DMS53 treated with DMSO at 0.1 percent for 48 hours (cell line): ENCODE results near the gene SYNGR4.

Experiments used
- DNase-seq: peaks from one replicate; lab custom pipeline; 2025; ENCODE audit not compliant: unreplicated experiment; lab: John Stamatoyannopoulos, UW

Gene SYNGR4

GRCh38 chr19:48396016-48396823, 32.1 kb downstream of the SYNGR4 start:
- no peak for DNase-seq

DNA sequence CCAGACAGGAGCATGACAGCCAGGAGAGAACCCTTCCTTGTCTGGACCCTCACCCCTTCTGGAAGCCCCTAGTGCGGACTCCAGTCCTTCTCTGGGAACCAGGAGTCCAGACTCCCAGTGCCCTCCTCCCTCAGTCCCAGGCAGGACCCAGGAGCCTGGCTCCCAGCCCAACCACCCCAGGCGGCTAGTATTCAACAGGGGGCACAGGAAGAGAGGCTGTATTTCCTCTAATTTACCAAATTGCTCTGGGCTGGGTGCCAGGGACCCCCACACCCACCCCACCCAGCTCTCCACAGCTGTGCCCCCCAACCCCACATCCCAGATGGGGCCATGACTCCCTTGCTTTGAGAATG, 32.6 kb downstream of the SYNGR4 start:
- DNase-seq, result no peak

DNA sequence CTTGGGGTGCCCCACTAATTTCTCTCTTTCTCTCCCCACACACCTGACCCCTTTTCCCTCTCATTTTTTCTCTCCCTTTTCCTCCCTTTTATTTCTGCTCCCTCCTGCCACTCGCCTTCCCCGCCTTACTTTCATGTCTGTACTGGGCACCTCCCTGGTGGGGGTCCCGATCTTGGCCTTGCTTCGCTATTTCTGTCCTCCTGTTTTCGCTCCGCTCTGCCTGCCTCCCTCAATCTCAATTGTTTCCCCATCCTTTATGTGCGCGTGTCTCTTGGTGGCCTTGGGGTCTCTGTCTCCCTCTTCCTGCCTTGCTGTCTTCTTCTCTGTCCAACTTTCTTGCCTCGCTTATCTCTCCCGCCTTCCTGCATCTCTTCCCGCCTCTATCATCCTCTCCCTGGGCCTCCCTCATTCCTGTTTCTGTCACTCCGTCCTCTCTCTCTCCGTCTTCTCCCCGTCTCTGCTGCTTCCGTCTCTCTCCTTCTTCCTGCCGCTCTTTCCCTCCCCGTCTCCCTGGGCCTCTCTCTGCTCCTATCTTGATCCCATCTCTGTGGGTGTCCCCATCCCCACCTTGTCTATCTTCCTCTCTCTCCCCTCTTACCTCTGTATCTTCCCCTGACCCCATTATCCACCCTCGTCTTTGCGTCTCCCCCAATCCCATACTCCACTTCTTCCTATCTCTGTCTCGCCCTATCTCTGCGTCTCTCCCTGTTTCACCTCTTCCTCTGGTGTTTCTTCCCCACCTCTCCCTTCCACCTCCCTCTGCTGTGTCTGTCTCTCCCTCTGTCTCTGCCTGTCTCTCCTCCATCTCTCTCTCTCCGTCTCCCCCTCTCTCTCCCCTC, 33.3 kb downstream of the SYNGR4 start:
- DNase-seq, result no peak

- DNase-seq, result peak; percentile 13
Observed at GRCh38 chr19:48398102-48398374, 33.9 kb downstream of the SYNGR4 start.

DNA sequence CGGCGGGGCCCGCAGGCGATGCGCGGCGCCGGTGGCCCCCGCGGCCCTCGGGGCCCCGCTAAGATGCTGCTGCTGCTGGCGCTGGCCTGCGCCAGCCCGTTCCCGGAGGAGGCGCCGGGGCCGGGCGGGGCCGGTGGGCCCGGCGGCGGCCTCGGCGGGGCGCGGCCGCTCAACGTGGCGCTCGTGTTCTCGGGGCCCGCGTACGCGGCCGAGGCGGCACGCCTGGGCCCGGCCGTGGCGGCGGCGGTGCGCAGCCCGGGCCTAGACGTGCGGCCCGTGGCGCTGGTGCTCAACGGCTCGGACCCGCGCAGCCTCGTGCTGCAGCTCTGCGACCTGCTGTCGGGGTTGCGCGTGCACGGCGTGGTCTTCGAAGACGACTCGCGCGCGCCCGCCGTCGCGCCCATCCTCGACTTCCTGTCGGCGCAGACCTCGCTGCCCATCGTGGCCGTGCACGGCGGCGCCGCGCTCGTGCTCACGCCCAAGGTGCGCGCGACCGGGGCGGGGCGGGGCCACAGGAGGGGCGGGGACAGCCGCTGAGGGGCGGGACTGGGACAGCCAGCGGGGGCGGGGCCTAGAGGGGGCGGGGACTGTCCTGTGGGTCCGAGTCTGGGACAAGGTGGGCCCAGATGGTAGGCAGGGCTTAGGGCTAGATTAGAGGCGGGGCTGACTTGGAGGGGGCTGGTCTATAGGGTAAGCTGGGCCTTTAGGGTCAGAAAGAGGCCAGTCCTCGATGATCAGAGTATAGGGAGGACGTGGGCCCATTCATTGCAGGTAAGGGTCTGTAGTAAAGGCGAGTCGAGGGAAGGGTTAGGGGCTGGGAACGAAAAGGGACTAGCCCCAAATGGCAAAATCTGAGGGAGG, 34.4 kb downstream of the SYNGR4 start:
- peak; percentile 68 for DNase-seq

DNA sequence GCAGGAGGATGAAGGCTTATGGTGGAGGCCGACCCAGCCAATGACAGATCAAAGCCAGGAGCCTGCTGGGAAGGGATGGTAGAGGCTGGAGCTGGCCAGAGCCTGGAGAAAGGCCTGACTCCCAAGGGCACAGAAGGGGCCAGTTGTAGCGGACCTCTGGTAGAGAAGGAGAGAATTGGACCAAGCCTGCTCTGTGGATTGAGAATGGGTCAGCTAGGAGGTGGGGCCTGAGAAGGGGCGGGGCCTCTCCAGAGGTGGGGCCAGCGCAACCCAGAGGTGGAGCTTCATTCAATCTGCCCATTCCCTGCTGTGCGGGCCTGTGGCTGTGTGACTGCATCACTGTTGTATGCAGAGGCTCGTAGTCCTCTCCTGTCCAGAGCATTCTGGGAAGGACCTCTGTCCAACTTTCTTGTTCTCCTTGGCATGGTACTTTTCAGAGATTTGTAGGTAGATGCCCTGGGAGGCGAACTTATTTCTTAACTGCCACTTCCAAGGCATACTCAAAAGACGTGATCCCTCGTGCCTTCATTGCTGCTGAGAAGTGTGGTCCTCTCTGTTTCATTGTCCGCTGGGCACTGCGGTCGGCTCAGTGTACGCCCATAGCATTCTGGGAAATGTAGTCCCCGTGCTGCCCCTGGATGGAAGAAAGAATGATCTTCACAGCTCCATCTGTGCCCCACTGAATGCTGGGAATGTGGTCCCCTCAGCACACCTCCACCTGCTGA, 36.0 kb downstream of the SYNGR4 start:
- DNase-seq, result peak; percentile 93

DNA sequence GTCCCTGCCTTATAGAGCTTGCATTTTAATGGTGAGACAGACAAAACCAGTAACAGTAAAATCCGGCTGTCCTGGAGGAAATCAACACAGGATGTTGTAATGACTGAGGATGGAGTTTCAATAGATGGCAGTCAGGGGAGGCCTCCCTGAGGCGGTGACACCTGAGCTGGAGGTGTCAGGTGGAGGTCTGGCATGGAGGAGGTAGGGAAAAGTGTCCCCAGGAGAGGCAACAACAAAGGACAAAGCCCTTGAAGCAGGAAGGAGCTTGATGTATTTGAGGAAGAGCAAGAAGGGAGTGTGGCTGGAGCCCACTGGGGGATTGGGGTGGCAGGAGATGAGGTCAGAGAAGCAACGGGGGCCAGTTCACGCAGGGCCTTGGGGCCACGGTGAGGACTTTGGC, 37.1 kb downstream of the SYNGR4 start:
- DNase-seq, result no peak

- DNase-seq, result peak; percentile 79
Observed at GRCh38 chr19:48403606-48404005, 39.4 kb downstream of the SYNGR4 start.

- no peak for DNase-seq
Observed at GRCh38 chr19:48405010-48405659, 41.0 kb downstream of the SYNGR4 start.

- DNase-seq, result no peak
Observed at GRCh38 chr19:48405850-48406249, 41.7 kb downstream of the SYNGR4 start.

GRCh38 chr19:48413879-48414587, 49.9 kb downstream of the SYNGR4 start:
- DNase-seq, result peak; percentile 18

- DNase-seq, result no peak
Observed at GRCh38 chr19:48415395-48415794, 51.2 kb downstream of the SYNGR4 start.

- DNase-seq, result no peak
Observed at GRCh38 chr19:48415806-48416221, 51.6 kb downstream of the SYNGR4 start.

GRCh38 chr19:48417421-48417820, 53.3 kb downstream of the SYNGR4 start:
- DNase-seq, result no peak

GRCh38 chr19:48418317-48419064, 54.3 kb downstream of the SYNGR4 start:
- no peak for DNase-seq

DNA sequence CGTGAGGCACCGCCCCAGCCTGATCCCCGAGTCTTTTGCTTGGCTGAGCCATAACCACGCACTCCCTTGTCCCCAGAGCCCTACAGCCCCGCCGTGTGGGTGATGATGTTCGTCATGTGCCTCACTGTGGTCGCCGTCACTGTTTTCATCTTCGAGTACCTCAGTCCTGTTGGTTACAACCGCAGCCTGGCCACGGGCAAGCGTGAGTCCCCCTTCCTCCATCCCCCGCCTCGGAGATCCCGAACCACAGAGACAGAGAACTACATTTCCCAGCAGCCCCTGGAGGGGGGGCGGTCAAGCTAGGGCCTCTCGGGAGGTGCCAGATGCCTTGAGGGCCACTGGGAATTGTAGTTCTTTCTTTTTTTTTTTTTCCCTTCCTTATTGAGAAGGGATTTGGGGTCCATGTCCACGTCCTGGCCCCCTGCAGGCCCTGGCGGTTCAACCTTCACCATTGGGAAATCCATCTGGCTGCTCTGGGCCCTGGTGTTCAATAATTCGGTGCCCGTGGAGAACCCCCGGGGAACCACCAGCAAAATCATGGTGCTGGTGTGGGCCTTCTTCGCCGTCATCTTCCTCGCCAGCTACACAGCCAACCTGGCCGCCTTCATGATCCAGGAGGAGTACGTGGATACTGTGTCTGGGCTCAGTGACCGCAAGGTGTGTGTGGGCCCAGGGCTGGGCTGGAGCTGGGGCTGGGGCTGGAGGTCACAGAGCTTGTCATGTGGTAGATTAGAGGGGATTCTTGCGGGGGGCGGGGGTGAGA, 55.2 kb downstream of the SYNGR4 start:
- DNase-seq, result no peak

DNA sequence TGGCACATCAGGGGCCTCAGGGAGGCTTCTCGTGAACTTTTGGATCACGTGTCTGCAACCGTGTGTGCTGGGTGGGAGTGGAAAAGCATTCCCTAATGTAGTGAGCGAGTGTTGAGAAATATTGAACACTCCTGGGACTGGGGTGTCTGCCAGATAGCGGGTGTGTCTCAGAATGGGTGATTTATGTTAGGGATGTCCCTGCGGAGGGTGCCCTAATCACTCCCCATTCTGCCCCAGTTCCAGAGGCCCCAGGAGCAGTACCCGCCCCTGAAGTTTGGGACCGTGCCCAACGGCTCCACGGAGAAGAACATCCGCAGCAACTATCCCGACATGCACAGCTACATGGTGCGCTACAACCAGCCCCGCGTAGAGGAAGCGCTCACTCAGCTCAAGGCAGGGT, 57.4 kb downstream of the SYNGR4 start:
- no peak for DNase-seq

GRCh38 chr19:48424694-48425219, 60.6 kb downstream of the SYNGR4 start:
- DNase-seq, result no peak
